GM10847 (cell line): Measurements from ENCODE around the gene GAB2.

Source experiments
- POLR2A ChIP-seq: IDR thresholded peaks from 2 replicates; pipeline ENCODE4 v1.6.1; 2011; ENCODE audit not compliant: insufficient read length; ENCODE audit errors: extremely low read depth

GAB2 gene

GRCh38 chr11:78349624-78350023 is 68.0 kb downstream of the GAB2 start:
- TF ChIP-seq POLR2A = no peak

- no peak for TF ChIP-seq POLR2A
Observed at GRCh38 chr11:78349114-78349513, 68.5 kb downstream of the GAB2 start.

GRCh38 chr11:78347956-78348355 is 69.7 kb downstream of the GAB2 start:
- no peak for TF ChIP-seq POLR2A

- TF ChIP-seq POLR2A = no peak
Observed at GRCh38 chr11:78346799-78347198, 70.8 kb downstream of the GAB2 start.

GRCh38 chr11:78345450-78345849 is 72.2 kb downstream of the GAB2 start:
- no peak for TF ChIP-seq POLR2A

GRCh38 chr11:78344676-78345075 is 72.9 kb downstream of the GAB2 start:
- no peak for TF ChIP-seq POLR2A

- TF ChIP-seq POLR2A = no peak
Observed at GRCh38 chr11:78344094-78344493, 73.5 kb downstream of the GAB2 start.

GRCh38 chr11:78343303-78343702 is 74.3 kb downstream of the GAB2 start:
- TF ChIP-seq POLR2A = no peak

GRCh38 chr11:78341841-78342240 is 75.8 kb downstream of the GAB2 start:
- TF ChIP-seq POLR2A = no peak

- no peak for TF ChIP-seq POLR2A
Observed at GRCh38 chr11:78340530-78340929, 77.1 kb downstream of the GAB2 start.

GRCh38 chr11:78339945-78340344 is 77.7 kb downstream of the GAB2 start:
- no peak for TF ChIP-seq POLR2A

GRCh38 chr11:78339483-78339882 is 78.1 kb downstream of the GAB2 start:
- no peak for TF ChIP-seq POLR2A

GRCh38 chr11:78338702-78339101 is 78.9 kb downstream of the GAB2 start:
- TF ChIP-seq POLR2A = no peak

GRCh38 chr11:78338138-78338537 is 79.5 kb downstream of the GAB2 start:
- no peak for TF ChIP-seq POLR2A

GRCh38 chr11:78337554-78337924 is 80.1 kb downstream of the GAB2 start:
- no peak for TF ChIP-seq POLR2A

- no peak for TF ChIP-seq POLR2A
Observed at GRCh38 chr11:78336877-78337553, 80.6 kb downstream of the GAB2 start.

- TF ChIP-seq POLR2A = no peak
Observed at GRCh38 chr11:78334109-78334508, 83.5 kb downstream of the GAB2 start.

- TF ChIP-seq POLR2A = no peak
Observed at GRCh38 chr11:78332872-78333271, 84.7 kb downstream of the GAB2 start.

- TF ChIP-seq POLR2A = no peak
Observed at GRCh38 chr11:78332174-78332866, 85.3 kb downstream of the GAB2 start.
